ENCODE data around the gene PSG2.
"Not testable (repeated sequence)": the region's sequence is repeated elsewhere in the genome, so short reads cannot be mapped to it uniquely, and the experiment has no call there.

Gene PSG2

DNA sequence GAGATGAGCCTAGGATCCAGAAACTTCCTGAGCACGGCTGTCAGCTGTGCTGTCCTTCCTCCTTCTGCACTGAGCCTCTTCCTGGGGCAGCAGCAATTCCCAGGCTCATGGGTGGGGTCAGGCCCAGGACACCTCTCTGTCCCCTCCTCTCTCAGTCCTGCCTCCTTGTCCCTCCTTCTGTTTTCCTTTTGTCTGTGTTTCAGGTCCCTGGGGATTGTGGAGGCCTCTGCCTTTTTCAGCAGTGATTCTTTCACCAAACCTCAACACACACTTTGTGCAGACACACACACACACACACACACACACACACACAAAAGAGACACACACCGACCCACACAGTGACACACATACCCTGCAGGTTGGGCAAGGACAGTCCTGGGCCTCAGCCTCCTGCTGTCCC, at the start of gene PSG2:
TSS of gene PSG2 (minus strand) at position 101 of the 400 bp plus-strand sequence. CDS start 132 bp downstream, outside the sequence.
- DNase-seq = not testable (repeated sequence)

- DNase-seq = not testable (repeated sequence)
Observed at GRCh38 chr19:43131281-43131842, 48.9 kb upstream of the PSG2 start.

GRCh38 chr19:43129197-43129596, 46.7 kb upstream of the PSG2 start:
- not testable (repeated sequence) for DNase-seq

DNA sequence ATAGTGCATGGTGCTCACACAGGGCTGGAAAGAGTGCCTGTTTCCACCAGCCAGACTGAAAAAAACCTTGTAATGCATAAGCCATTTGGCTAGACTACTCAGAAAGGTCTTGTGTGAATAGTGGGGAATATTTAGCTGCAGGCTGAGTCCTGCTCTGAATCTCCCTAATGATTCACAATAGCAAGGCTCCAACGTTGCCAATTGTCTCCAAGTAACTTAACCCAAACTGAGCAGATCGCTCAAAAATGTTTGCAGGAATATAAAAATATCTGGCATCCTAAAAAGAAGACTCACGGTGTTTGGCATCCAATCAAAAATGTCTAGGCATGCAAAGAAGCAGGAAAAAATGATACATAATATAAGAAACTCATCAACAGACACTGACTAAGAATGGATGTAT, 44.8 kb upstream of the PSG2 start:
- not testable (repeated sequence) for DNase-seq

DNA sequence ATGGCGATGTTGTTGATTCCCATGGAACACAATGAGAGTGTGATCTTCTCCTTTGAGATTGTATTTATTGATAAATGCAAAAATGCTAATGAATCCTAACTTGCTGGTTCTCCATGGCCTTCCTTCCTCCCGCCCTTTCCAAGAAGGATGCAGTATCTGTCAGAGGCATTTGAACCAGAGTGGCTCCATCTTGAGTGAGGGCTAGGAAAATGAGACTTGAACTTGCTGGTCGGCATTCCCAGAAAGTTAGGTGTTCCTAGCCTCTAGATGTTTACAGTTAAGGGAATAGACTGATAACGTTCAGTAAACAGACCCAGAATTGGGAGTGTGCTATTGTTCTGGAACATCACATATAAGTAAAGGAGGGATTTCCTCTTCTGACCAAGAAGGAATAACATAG, 44.2 kb upstream of the PSG2 start:
- no peak for DNase-seq

DNA sequence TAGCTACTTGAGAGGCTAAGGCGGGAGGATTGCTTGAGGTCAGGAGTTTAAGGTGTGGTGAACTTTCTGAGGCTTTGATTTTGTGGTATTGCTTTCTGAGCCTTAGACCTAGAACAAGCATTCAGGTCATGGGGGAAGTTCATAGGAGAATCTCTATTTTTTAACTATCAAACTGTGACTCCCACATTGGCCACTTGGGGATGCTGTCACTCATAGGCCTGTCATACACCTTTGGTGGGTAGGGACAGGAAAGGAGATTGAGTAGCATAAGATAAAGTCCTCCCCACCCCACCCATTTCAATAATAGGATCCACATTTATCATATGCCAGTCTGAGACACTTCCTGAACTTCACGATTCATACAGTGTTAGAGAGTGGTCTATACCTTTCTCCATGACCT, 41.9 kb upstream of the PSG2 start:
- DNase-seq = no peak

- DNase-seq = not testable (repeated sequence)
Observed at GRCh38 chr19:43120433-43121026, 38.0 kb upstream of the PSG2 start.

DNA sequence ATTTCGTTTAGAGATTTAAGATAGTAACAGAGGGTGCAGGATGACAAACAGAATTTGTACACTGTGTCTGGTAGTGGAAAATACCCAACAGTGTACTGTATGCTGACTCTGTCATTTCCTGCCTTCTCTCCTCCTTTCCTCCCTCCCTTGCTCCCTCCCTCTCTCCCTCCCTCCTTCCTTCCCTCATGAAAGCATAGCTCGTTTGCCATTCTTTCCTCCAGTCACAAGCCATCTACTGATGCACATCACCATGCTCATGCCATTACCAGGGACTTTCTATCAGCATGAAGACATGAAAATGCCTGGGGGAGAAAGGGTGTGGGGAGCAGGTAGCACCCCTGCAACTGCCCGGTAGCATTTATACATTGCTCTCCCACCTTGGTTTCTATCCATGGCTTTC, 37.0 kb upstream of the PSG2 start:
- not testable (repeated sequence) for DNase-seq

GRCh38 chr19:43116421-43116820, 33.9 kb upstream of the PSG2 start:
- DNase-seq = not testable (repeated sequence)

GRCh38 chr19:43115548-43115947, 33.0 kb upstream of the PSG2 start:
- not testable (repeated sequence) for DNase-seq

GRCh38 chr19:43115064-43115463, 32.6 kb upstream of the PSG2 start:
- not testable (repeated sequence) for DNase-seq

DNA sequence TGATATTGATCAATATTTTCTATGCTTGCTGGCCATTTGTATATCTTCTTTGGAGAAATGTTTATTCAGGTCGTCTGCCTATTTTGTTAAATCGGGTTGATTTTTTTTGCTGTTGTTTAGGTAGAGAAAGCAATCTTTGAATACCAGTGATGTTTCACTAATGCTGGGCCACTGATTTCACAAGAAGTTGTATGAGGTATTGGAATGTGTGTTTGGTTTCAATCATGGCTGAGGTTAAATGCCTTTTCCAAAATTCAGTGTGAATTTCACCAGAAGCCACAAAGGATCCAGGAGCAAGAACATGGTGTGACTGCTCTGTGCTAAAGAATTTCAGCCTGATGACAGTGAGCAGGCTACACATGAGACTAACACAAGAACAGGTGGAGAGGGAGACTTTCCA, 32.1 kb upstream of the PSG2 start:
- DNase-seq = not testable (repeated sequence)

DNA sequence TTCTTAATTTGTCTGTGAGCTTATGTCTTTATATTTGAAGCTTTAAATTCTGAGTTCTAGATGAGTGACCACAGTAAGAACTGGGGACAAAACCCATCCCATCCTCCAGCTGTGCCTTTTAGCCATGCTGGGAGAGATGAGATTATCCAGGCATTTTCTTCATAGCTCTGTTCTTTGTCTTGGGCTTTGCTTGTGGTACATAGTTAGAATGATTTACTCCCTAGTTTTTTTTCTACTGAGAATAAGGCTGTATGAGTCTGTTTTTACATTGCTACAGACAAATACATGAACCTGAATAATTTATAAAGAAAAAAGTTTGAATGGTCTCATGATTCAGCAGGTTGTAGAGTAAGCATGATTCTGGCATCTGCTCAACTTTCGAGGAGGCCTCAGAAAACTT, 24.9 kb upstream of the PSG2 start:
- not testable (repeated sequence) for DNase-seq

DNA sequence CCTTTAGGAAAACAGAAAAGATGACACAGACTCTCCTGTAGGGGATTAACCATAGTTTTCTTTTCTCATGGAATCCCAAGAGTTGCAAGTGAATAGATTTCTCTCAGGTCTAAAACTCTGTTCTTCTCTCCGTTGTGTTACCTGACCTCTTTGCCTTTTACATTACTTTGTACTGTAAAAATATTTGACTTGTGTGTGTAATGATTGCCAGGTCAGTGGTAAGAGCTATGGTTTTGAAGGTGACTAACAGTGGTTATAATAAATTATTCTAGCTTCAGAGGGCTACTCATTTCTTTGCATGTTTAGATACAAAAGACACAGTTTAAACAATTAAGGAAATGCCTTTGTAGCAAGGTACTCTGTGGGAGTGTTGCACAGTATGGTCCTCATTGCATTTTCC, 23.0 kb upstream of the PSG2 start:
- no peak for DNase-seq

DNA sequence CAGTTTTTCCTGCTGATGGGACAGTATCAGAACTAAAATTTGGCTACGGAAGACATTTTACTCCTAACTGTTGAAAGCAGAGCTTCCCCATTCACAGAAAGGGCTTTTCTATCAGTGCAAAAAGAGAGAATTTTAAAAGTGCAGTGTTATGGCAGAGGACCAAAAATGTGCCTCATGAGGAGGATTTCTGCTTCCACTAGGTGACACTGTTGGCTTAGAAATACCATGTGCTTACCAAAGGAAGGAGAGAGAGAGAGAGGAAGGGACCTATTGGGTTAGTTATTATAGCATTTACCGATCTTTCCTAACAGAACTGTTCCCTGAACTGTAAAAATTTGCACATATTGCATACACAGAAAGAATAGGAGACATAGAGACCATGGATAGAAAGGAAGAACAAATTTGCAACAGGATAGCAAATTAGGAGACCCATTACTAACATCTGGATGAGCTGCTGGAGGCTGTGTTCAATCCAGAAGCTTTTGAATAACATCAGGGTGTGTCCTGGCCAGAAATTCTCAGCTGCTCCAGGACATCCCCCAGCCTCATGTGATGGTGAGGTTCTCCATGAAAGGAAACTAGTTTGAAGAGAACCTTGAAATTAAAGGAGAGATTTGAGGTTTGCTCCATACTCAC, 21.8 kb upstream of the PSG2 start:
- DNase-seq = not testable (repeated sequence)

DNA sequence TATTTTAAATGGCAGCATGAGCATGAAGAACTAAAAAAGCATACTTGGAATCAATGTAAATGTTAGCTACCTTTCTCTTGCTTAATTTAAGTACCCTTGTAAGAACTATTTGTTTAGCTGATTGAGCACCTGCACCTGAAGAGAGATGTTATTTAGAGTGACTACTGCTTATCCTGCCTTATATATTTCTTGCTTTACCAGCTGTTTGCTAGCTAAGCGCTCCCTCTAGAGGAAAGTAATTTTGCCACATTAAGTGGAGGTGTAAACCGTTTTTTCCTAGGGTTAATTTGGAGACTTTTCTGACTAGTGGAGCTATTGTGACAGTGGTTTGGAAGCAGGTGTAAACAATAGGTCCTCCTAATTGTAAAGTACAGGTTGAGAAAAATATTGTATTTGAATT, 19.4 kb upstream of the PSG2 start:
- no peak for DNase-seq

DNA sequence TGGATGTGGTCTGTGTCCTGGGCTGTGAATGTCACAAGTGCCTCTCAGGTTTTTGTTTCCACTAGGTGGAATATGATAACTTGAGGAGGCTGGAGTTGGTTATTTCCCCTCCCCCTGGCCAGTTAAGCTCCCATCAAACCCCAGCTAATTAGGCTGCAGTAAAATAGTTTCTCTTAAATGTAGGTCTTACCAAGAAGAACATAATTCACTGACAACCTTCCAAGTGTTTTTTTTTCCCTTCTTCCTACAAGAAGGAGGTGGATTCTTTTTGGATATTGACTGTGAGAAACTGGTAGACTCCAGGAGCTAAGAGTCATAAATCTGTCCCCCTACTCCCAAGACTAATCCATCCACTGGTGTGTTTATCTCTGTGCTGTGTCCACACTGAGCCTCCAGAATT, 15.9 kb upstream of the PSG2 start:
- DNase-seq = not testable (repeated sequence)

DNA sequence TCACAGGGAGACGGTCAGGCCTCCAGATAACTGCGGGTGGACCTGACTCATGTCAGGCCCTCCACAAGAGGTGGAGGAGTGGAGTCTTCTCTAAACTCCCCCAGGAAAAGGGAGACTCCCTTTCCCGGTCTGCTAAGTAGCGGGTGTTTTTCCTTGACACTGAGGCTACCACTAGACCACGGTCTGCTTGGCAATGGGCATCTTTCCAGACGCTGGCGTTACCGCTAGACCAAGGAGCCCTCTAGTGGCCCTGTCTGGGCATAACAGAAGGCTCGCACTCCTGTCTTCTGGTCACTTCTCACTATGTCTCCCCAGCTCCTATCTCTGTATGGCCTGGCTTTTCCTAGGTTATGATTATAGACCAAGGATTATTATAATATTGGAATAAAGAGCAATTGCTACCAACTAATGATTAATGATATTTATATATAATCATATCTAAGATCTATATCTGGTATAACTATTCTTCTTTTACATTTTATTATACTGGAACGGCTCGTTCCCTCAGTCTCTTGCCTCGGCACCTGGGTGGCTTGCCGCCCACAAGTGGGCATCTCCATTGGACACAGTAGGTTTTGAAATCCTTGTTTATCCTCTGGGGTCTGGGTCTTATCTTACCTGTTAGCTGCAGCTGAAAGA, 5.3 kb upstream of the PSG2 start:
- DNase-seq = not testable (repeated sequence)

GRCh38 chr19:43085796-43086530, 3.5 kb upstream of the PSG2 start:
- DNase-seq = not testable (repeated sequence)

DNA sequence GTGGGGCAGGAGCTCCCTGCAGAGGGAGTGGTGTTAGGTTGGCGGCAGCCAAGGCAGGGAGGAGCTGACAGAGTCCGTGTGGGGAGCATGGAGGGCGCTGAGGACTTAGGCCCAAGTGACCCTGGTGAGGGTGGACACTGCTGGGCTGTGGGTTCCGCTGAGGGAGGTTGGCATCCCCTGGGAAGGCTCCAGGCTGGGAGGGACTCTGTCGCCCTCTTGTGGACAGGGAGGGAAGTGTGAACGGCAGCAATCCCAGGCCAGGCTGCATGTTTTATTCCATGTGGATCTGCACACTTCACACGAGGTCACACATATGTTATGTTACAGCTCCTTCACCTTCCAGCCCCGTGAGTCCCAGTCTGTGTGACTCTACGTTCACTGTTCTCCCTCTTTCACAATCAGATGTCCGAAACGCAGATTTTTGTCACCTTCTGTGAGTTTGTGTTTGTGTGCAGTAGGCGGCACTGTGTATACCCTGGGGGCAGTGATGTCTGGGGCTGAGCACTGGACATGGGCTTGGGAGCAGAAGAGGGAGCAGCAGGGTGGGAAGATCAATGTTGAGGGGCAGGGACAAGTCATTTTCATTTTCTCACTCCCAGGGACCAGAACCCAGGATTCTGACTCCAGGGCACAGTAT, 1.8 kb upstream of the PSG2 start:
- DNase-seq = not testable (repeated sequence)

- not testable (repeated sequence) for DNase-seq
Observed at GRCh38 chr19:43083721-43084120, 1.2 kb upstream of the PSG2 start.

- no peak for DNase-seq
Observed at GRCh38 chr19:43078311-43078710, 4.2 kb downstream of the PSG2 start.

DNA sequence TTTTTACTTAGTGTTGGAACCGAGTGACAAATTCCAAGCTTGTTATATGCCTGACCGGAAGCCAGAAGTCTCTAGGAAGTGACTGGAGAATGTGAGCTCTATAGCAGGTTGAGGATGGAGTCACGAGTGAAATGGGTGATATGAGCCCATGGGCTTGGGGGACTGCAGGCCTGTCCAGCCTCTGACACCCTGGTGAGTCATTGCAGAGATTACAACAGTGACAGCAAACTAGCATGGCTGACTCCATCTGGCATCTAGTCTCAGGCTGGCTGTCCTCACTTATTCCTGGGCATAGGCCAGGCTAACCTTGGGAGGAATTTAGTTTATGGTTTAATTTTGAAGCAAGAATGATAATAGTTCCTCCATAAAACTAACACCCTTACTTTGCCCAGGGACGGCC, 4.6 kb downstream of the PSG2 start:
- not testable (repeated sequence) for DNase-seq
